Measurements from ENCODE around the gene FAM184B.

Gene FAM184B

GRCh38 chr4:17797808-17798207 is 16.4 kb upstream of the FAM184B start:
- no peak overlapping the region for H3K4me3 ChIP-seq (ENCODE audit: low read depth, low read length)
- TF ChIP-seq CTCF (IDR thresholded peaks at IDR 0.05; ENCODE audit: borderline replicate concordance, insufficient read depth, low read depth, low read length): no peak

GRCh38 chr4:17794730-17795129 is 13.3 kb upstream of the FAM184B start:
- H3K4me3 ChIP-seq (ENCODE audit: low read depth, low read length): no peak overlapping the region
- TF ChIP-seq CTCF (IDR thresholded peaks at IDR 0.05; ENCODE audit: borderline replicate concordance, insufficient read depth, low read depth, low read length): no peak

DNA sequence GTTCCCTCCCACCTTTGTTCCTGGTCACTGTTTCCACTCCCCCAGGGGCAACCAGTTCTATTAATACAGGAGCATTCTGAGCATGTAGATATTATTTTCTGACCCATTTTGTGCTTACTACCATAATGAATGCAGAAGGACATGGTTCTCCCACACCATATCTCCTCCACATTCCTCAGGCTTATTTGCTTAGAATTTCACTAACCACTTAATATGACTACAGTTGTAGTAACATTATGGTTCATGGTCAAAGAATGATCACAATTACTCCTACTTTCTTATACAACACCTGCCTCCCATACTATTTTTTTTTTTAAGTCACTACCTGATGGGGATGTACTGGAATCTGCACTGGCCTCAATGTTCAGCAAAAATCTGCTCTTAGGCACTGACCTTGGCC is 7.5 kb upstream of the FAM184B start:
- no peak for TF ChIP-seq CTCF (IDR thresholded peaks at IDR 0.05; ENCODE audit: borderline replicate concordance, insufficient read depth, low read depth, low read length)
- H3K4me3 ChIP-seq (ENCODE audit: low read depth, low read length): no peak overlapping the region

DNA sequence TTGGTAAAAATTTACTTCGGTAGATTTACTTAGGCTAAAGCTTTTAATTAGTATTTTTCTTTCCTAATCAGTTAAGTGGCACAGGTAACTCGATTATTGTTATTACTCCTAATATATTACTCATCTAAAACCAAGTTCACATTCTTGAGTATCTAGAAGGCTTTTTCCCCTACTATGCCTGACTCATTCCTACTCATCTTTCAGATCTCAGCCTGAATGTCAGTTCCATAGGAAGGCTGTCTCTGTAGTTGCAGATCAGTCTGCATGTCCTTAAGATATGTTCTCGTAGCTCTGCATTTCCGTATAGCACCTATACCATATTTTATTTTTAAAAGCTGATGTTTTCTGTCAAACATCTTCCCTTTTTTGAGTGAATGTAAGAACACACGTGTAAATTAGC is 5.9 kb upstream of the FAM184B start:
- TF ChIP-seq CTCF (IDR thresholded peaks at IDR 0.05; ENCODE audit: borderline replicate concordance, insufficient read depth, low read depth, low read length): no peak
- H3K4me3 ChIP-seq (ENCODE audit: low read depth, low read length): no peak overlapping the region

- no peak overlapping the region for H3K4me3 ChIP-seq (ENCODE audit: low read depth, low read length)
- TF ChIP-seq CTCF (IDR thresholded peaks at IDR 0.05; ENCODE audit: borderline replicate concordance, insufficient read depth, low read depth, low read length): no peak
Measured at GRCh38 chr4:17786567-17786966, 5.1 kb upstream of the FAM184B start.

DNA sequence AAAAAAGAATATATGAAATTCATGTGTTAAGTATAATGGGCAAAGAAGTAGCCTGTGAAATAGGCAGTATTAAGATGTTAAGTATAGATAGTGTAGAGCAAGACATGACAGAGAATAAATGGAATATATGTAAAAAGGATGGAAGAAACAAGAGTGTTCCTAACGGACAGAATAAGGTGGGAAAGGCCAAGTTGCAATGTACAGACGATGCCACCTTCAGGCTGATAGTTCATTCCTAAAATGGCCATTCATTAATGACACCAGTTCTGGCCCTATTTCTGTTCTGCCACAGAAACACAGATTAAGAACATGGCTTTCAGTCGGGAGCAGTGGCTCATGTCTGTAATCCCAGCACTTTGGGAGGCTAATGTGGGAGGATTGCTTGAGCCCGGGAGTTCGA is 4.4 kb upstream of the FAM184B start:
- H3K4me3 ChIP-seq (ENCODE audit: low read depth, low read length): no peak overlapping the region
- no peak for TF ChIP-seq CTCF (IDR thresholded peaks at IDR 0.05; ENCODE audit: borderline replicate concordance, insufficient read depth, low read depth, low read length)

DNA sequence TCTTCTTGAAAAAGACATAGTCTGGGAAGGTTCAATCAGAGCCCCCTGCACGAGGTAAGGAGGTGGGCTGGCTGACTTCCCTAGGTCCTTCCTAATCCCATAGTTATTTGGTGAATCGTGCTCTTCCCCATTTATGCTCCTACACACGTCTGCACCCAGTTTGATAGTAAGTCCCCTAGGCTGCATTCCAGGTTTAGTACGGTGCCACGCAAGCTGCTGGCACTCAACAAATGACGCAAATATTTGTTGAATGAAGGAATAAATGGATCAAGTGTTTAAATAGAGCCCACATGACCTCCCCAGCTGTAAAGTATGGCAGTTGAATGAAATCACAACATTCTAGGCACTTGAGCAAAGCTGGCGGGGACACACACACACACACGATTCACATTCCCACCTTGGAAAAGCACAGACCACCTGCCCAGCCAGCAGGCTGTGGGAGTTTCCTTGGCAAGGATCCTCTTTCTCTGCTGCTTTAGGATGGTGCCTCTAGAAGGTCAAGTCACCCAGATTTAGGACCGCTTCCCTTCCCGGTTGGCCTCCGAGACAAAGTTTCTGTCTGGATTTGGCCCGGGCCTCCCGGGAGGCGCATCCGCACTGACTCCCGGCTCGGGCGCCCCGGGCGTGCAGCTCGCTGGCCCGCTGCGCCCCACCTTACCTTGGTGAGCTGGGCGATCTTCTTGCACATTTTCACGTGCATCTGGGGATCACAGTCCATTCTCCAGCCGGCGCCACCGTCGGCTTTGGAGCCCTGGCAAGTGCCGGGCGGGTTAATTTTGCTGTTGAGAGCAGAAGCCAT is 721 bp downstream of the FAM184B start:
- TF ChIP-seq CTCF (IDR thresholded peaks at IDR 0.05; ENCODE audit: borderline replicate concordance, insufficient read depth, low read depth, low read length): no peak

More for the DNA sequence above, 721 bp downstream of the FAM184B start:
- H3K4me3 ChIP-seq (ENCODE audit: low read depth, low read length): no peak overlapping the region

All from GM12875 (cell line).